H1 (cell line): Measurements from ENCODE around the gene EIF4E1B. TPM values are rescaled to one million over a fixed set of nuclear protein-coding genes. Genes with fewer than 3 reads are reported as not detected.

Experiments used
- KDM1A ChIP-seq: fragments of 200-600, 300-600 bp; sonication (generic); IDR thresholded peaks from 2 replicates; pipeline ENCODE4 v1.7.1; 2016; ENCODE audit warnings: mild to moderate bottlenecking, low read length, borderline replicate concordance
- KDM4A ChIP-seq: IDR thresholded peaks from one replicate; pipeline ENCODE4 v1.7.1; 2012; ENCODE audit warnings: low read depth, mild to moderate bottlenecking, moderate library complexity, low read length, inconsistent platforms; ENCODE audit not compliant: severe bottlenecking
- RAD21 ChIP-seq, 2 experiments: IDR thresholded peaks in 1 of 2; conservative IDR thresholded peaks in 1 of 2; 2 replicates each; pipeline ENCODE4 v1.6.1; 2011; ENCODE audit warnings: low read depth in 2 of 2, low read length in 2 of 2, improper control_type of control experiment in 1 of 2, inconsistent platforms in 1 of 2, mild to moderate bottlenecking in 1 of 2, moderate library complexity in 1 of 2
- RBBP5 ChIP-seq: IDR thresholded peaks from 2 replicates; pipeline ENCODE4 v1.7.1; 2012; ENCODE audit warnings: low read depth, mild to moderate bottlenecking, inconsistent platforms, low read length, moderate library complexity, borderline replicate concordance
- SAP30 ChIP-seq: fragments of 300-600 bp; sonication (generic); IDR thresholded peaks from 2 replicates; pipeline ENCODE4 v1.7.1; 2012; ENCODE audit warnings: low read length, moderate library complexity, mild to moderate bottlenecking, inconsistent platforms; ENCODE audit not compliant: insufficient read depth, insufficient replicate concordance
- SUZ12 ChIP-seq: fragments of 200-600 bp; sonication (generic); IDR thresholded peaks from 2 replicates; pipeline ENCODE4 v1.6.1; 2012; ENCODE audit warnings: mild to moderate bottlenecking, inconsistent platforms, low read length, moderate library complexity, mixed read lengths
- polyA plus RNA-seq, 7 experiments: library from polyadenylated mRNA; depleted of rRNA in 3 of 7; stranded (reverse) in 5 of 7; unstranded in 2 of 7; fragments of >200 nt in 5 of 7; fragments of 200-250 nt in 2 of 7; gene quantifications; 1 replicate in 5 of 7; 2 replicates in 1 of 7; 4 replicates in 1 of 7; pipeline versions ENCODE4 v1.2.1 to v1.2.3, GENCODE V29; 2011 to 2013; ENCODE audit warnings: missing spikeins in 2 of 7, mixed read lengths in 2 of 7
- total RNA-seq: library from RNA; stranded (reverse); fragmentation: NEBNext Ultra II Directional; extraction: Animal tissue kit (Norgen Biotek cat#: 25700); gene quantifications from 2 replicates; pipeline ENCODE4 v1.2.1, GENCODE V29; 2021
- TF ChIP-seq, protein P1 (sequence below): fragments of 300-600 bp; sonication (generic); IDR thresholded peaks from 2 replicates; pipeline ENCODE4 v1.7.1; 2012; ENCODE audit warnings: low read length, moderate library complexity, mild to moderate bottlenecking, inconsistent platforms; ENCODE audit not compliant: insufficient replicate concordance
- TF ChIP-seq, protein P2 (sequence below): IDR thresholded peaks from 2 replicates; pipeline ENCODE4 v1.6.1; 2012; ENCODE audit warnings: inconsistent platforms

The EIF4E1B gene
- total and polyA plus RNA-seq, 2 of the 8 experiments (the other 6 are each of a cell fraction or from before 2014, with no cell fraction given), result 0.97 to 1.3 TPM

DNA sequence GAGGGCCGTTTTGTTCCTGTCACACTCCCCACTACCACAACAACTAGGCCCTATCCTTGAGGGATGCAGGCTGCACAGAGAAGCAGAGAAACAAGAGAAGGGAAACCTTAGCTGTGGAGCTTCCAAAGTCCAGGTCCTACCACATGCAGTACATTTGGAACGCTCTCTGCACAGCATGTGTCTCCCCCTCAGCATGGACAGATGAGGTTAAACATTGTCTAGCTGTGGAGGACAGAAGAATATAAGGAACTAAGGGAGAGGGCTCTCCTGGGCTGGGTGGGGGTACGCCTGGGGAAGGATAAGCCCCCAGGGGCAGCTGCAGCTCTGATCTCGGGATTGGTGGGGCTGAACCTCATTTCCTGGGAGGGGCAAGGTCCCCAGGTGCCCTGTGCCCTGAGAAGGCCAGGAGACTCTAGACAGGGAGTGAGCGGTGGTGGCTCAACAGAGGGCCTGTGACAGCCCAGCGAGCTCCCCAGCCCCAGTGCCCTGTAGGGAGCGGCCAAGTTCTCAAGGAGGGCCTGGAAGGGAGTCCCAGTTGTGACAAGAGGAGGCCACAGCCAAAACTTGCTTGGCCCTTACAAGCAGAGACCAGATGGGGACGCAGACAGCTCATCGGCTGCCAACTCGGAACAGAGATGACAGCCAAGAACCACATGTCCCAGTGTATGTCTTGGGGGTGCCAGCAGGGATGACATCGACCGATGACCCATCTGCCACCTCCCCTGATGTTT, 46.9 kb downstream of the EIF4E1B start (continued):
- TF ChIP-seq, protein P1, sequence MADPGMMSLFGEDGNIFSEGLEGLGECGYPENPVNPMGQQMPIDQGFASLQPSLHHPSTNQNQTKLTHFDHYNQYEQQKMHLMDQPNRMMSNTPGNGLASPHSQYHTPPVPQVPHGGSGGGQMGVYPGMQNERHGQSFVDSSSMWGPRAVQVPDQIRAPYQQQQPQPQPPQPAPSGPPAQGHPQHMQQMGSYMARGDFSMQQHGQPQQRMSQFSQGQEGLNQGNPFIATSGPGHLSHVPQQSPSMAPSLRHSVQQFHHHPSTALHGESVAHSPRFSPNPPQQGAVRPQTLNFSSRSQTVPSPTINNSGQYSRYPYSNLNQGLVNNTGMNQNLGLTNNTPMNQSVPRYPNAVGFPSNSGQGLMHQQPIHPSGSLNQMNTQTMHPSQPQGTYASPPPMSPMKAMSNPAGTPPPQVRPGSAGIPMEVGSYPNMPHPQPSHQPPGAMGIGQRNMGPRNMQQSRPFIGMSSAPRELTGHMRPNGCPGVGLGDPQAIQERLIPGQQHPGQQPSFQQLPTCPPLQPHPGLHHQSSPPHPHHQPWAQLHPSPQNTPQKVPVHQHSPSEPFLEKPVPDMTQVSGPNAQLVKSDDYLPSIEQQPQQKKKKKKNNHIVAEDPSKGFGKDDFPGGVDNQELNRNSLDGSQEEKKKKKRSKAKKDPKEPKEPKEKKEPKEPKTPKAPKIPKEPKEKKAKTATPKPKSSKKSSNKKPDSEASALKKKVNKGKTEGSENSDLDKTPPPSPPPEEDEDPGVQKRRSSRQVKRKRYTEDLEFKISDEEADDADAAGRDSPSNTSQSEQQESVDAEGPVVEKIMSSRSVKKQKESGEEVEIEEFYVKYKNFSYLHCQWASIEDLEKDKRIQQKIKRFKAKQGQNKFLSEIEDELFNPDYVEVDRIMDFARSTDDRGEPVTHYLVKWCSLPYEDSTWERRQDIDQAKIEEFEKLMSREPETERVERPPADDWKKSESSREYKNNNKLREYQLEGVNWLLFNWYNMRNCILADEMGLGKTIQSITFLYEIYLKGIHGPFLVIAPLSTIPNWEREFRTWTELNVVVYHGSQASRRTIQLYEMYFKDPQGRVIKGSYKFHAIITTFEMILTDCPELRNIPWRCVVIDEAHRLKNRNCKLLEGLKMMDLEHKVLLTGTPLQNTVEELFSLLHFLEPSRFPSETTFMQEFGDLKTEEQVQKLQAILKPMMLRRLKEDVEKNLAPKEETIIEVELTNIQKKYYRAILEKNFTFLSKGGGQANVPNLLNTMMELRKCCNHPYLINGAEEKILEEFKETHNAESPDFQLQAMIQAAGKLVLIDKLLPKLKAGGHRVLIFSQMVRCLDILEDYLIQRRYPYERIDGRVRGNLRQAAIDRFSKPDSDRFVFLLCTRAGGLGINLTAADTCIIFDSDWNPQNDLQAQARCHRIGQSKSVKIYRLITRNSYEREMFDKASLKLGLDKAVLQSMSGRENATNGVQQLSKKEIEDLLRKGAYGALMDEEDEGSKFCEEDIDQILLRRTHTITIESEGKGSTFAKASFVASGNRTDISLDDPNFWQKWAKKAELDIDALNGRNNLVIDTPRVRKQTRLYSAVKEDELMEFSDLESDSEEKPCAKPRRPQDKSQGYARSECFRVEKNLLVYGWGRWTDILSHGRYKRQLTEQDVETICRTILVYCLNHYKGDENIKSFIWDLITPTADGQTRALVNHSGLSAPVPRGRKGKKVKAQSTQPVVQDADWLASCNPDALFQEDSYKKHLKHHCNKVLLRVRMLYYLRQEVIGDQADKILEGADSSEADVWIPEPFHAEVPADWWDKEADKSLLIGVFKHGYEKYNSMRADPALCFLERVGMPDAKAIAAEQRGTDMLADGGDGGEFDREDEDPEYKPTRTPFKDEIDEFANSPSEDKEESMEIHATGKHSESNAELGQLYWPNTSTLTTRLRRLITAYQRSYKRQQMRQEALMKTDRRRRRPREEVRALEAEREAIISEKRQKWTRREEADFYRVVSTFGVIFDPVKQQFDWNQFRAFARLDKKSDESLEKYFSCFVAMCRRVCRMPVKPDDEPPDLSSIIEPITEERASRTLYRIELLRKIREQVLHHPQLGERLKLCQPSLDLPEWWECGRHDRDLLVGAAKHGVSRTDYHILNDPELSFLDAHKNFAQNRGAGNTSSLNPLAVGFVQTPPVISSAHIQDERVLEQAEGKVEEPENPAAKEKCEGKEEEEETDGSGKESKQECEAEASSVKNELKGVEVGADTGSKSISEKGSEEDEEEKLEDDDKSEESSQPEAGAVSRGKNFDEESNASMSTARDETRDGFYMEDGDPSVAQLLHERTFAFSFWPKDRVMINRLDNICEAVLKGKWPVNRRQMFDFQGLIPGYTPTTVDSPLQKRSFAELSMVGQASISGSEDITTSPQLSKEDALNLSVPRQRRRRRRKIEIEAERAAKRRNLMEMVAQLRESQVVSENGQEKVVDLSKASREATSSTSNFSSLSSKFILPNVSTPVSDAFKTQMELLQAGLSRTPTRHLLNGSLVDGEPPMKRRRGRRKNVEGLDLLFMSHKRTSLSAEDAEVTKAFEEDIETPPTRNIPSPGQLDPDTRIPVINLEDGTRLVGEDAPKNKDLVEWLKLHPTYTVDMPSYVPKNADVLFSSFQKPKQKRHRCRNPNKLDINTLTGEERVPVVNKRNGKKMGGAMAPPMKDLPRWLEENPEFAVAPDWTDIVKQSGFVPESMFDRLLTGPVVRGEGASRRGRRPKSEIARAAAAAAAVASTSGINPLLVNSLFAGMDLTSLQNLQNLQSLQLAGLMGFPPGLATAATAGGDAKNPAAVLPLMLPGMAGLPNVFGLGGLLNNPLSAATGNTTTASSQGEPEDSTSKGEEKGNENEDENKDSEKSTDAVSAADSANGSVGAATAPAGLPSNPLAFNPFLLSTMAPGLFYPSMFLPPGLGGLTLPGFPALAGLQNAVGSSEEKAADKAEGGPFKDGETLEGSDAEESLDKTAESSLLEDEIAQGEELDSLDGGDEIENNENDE, result no peak
- TF ChIP-seq SAP30, result no peak
- TF ChIP-seq SUZ12, result no peak
- TF ChIP-seq KDM4A, result no peak
- TF ChIP-seq KDM1A, result no peak
- TF ChIP-seq RBBP5, result no peak
- TF ChIP-seq, protein P2, sequence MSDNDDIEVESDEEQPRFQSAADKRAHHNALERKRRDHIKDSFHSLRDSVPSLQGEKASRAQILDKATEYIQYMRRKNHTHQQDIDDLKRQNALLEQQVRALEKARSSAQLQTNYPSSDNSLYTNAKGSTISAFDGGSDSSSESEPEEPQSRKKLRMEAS, result no peak
- TF ChIP-seq RAD21 (IDR thresholded peaks at IDR 0.05 in 1 of 2, conservative IDR thresholded peaks at IDR 0.05 in 1 of 2; ENCODE audit: low read depth in 2 of 2, low read length in 2 of 2), result no peak
